ENCODE data around the gene AP3M1.

- TF ChIP-seq, protein P1, sequence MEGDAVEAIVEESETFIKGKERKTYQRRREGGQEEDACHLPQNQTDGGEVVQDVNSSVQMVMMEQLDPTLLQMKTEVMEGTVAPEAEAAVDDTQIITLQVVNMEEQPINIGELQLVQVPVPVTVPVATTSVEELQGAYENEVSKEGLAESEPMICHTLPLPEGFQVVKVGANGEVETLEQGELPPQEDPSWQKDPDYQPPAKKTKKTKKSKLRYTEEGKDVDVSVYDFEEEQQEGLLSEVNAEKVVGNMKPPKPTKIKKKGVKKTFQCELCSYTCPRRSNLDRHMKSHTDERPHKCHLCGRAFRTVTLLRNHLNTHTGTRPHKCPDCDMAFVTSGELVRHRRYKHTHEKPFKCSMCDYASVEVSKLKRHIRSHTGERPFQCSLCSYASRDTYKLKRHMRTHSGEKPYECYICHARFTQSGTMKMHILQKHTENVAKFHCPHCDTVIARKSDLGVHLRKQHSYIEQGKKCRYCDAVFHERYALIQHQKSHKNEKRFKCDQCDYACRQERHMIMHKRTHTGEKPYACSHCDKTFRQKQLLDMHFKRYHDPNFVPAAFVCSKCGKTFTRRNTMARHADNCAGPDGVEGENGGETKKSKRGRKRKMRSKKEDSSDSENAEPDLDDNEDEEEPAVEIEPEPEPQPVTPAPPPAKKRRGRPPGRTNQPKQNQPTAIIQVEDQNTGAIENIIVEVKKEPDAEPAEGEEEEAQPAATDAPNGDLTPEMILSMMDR (conservative IDR thresholded peaks at IDR 0.05 in 1 of 2, IDR thresholded peaks at IDR 0.05 in 1 of 2; ENCODE audit: low read depth in 1 of 2, low read length in 2 of 2) = peak; percentile 29 to 61
- no peak for TF ChIP-seq EZH2 (IDR thresholded peaks at IDR 0.05; ENCODE audit: low read length, missing control alignments)
These were observed 46.9 kb downstream of the AP3M1 start for GRCh38 chr10:74103560-74104258.
